ENCODE measurements around the gene A3GALT2.

A3GALT2 gene

GRCh38 chr1:33331444-33332356 is 10.8 kb upstream of the A3GALT2 start:
- no peak for DNase-seq

GRCh38 chr1:33330906-33331305 is 10.0 kb upstream of the A3GALT2 start:
- DNase-seq: no peak

GRCh38 chr1:33330361-33330890 is 9.5 kb upstream of the A3GALT2 start:
- no peak for DNase-seq

GRCh38 chr1:33329600-33330305 is 8.9 kb upstream of the A3GALT2 start:
- DNase-seq: no peak

- no peak for DNase-seq
Measured at GRCh38 chr1:33328817-33329216, 7.9 kb upstream of the A3GALT2 start.

- DNase-seq: no peak
Measured at GRCh38 chr1:33327587-33328325, 6.9 kb upstream of the A3GALT2 start.

- no peak for DNase-seq
Measured at GRCh38 chr1:33326785-33327184, 5.9 kb upstream of the A3GALT2 start.

- no peak for DNase-seq
Measured at GRCh38 chr1:33324677-33325575, 4.0 kb upstream of the A3GALT2 start.

- no peak for DNase-seq
Measured at GRCh38 chr1:33323663-33324477, 3.0 kb upstream of the A3GALT2 start.

- no peak for DNase-seq
Measured at GRCh38 chr1:33322870-33323585, 2.1 kb upstream of the A3GALT2 start.

GRCh38 chr1:33322109-33322508 is 1.2 kb upstream of the A3GALT2 start:
- no peak for DNase-seq

GRCh38 chr1:33321178-33321577 is 280 bp upstream of the A3GALT2 start:
- DNase-seq: no peak

GRCh38 chr1:33319949-33320618 is 814 bp downstream of the A3GALT2 start:
- DNase-seq: no peak

- DNase-seq: no peak
Measured at GRCh38 chr1:33319186-33319948, 1.5 kb downstream of the A3GALT2 start.

GRCh38 chr1:33317946-33318345 is 3.0 kb downstream of the A3GALT2 start:
- no peak for DNase-seq

- DNase-seq: no peak
Measured at GRCh38 chr1:33317354-33317753, 3.5 kb downstream of the A3GALT2 start.

- DNase-seq: no peak
Measured at GRCh38 chr1:33316601-33317000, 4.3 kb downstream of the A3GALT2 start.

GRCh38 chr1:33314416-33314815 is 6.5 kb downstream of the A3GALT2 start:
- DNase-seq: no peak

GRCh38 chr1:33312413-33312749 is 8.5 kb downstream of the A3GALT2 start:
- DNase-seq: no peak

Data from CD4-positive, alpha-beta T cell treated with Interleukin-4 for 1 hour (primary cell).